ENCODE measurements around the gene SLITRK1.

DNA sequence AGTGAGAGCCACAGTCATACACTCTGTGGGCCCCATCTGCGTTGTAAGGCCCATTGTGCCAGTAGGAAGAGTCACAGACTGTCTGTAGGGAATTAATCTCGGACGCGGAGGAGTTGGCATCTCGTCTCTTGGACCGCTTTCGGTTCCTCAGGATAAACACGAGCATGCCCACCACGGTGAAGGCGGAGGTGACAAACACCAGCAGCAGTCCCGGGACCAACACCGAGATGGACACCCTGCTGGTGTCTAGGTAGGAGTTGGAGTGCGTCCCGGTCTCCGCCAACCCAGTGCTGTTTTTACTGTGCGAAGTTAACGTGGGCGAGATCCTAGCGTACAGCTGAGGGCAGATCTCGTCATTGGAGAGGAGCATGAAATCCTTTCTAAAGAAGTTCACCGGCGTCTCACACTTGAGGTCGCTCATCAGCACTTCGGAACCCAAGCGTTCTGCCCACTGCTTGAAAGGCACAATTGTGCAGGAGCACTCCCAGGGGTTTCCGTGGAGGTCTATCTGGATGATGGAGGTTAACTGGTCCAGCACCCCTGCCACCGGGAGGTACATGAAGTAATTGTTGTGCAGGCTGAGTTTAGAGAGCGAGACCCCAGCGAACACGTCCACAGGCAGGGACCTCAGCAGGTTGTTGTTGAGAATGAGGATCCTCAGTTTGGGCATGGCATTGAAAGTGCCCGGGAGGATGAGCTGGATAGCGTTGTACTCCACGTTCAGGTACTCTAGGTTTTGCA lies 2.7 kb downstream of the SLITRK1 start:
- TF ChIP-seq POLR2A (IDR thresholded peaks at IDR 0.05; ENCODE audit: low read depth, low read length): no peak
- TF ChIP-seq, protein P1, sequence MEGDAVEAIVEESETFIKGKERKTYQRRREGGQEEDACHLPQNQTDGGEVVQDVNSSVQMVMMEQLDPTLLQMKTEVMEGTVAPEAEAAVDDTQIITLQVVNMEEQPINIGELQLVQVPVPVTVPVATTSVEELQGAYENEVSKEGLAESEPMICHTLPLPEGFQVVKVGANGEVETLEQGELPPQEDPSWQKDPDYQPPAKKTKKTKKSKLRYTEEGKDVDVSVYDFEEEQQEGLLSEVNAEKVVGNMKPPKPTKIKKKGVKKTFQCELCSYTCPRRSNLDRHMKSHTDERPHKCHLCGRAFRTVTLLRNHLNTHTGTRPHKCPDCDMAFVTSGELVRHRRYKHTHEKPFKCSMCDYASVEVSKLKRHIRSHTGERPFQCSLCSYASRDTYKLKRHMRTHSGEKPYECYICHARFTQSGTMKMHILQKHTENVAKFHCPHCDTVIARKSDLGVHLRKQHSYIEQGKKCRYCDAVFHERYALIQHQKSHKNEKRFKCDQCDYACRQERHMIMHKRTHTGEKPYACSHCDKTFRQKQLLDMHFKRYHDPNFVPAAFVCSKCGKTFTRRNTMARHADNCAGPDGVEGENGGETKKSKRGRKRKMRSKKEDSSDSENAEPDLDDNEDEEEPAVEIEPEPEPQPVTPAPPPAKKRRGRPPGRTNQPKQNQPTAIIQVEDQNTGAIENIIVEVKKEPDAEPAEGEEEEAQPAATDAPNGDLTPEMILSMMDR (IDR thresholded peaks at IDR 0.05; ENCODE audit: extremely low read depth in 1 of 2, insufficient read depth in 1 of 2, low read depth in 1 of 2, low read length in 2 of 2): no peak
- TF ChIP-seq EZH2 (IDR thresholded peaks at IDR 0.05; ENCODE audit: borderline replicate concordance, low read depth, low read length, severe bottlenecking): no peak
- TF ChIP-seq, protein P2, sequence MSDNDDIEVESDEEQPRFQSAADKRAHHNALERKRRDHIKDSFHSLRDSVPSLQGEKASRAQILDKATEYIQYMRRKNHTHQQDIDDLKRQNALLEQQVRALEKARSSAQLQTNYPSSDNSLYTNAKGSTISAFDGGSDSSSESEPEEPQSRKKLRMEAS (IDR thresholded peaks at IDR 0.05; ENCODE audit: insufficient read depth, insufficient read length): no peak

Data from endothelial cell of umbilical vein (primary cell).